ENCODE measurements around the gene PPIP5K2.

The PPIP5K2 gene

DNA sequence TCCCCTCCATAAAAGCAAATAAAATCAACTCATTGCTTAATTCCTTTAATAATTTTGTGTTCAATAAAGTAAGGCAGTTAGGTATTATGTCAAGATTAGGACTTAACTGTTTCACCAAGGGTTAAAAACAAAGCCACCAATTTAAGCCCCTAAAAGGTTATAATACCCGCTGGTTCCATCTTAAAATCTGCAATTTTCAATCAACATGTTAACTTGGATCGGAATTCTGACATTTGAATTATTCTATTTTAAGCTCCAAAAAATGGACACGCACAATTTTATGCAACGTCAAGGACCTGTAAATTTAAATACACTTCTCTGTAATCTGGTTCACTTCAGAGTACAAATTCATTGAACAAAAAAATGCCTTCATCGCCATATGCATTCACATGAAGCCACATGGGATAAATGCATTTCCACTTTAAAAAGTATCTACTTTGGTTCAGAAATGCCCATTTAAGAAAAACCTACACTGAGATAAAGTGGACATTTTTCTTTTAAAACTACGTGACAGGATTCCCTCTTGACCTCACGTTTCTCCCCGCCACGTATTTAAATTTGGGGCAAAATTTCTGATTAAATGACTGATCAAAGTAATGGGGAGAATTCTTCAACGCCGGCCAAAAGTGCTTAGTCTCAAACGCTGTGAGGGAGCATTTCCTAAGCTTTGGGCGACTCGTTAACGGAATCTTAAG is 884 bp upstream of the PPIP5K2 start:
- H3K9me3 ChIP-seq (ENCODE audit: severe bottlenecking): no peaks in the 10 kb centered on the region
- TF ChIP-seq, protein P1, sequence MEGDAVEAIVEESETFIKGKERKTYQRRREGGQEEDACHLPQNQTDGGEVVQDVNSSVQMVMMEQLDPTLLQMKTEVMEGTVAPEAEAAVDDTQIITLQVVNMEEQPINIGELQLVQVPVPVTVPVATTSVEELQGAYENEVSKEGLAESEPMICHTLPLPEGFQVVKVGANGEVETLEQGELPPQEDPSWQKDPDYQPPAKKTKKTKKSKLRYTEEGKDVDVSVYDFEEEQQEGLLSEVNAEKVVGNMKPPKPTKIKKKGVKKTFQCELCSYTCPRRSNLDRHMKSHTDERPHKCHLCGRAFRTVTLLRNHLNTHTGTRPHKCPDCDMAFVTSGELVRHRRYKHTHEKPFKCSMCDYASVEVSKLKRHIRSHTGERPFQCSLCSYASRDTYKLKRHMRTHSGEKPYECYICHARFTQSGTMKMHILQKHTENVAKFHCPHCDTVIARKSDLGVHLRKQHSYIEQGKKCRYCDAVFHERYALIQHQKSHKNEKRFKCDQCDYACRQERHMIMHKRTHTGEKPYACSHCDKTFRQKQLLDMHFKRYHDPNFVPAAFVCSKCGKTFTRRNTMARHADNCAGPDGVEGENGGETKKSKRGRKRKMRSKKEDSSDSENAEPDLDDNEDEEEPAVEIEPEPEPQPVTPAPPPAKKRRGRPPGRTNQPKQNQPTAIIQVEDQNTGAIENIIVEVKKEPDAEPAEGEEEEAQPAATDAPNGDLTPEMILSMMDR (IDR thresholded peaks at IDR 0.05; ENCODE audit: poor library complexity, severe bottlenecking): no peak
- no peaks in the 10 kb centered on the region for H3K36me3 ChIP-seq (ENCODE audit: low read depth)
- peak overlapping the region; percentile 51 for H3K4me3 ChIP-seq (ENCODE audit: severe bottlenecking)
- no peaks in the 10 kb centered on the region for H3K4me1 ChIP-seq (ENCODE audit: insufficient read depth, poor library complexity, severe bottlenecking)
- H3K27ac ChIP-seq (ENCODE audit: poor library complexity, severe bottlenecking): peak overlapping the region; percentile 90
- ATAC-seq (ENCODE audit: low read depth): no peak
- DNase-seq (ENCODE audit: low spot score): no peak
- no peaks in the 10 kb centered on the region for H3K27me3 ChIP-seq (ENCODE audit: insufficient read depth, poor library complexity, severe bottlenecking)

GRCh38 chr5:103120607-103121200 is 603 bp downstream of the PPIP5K2 start:
- DNase-seq (ENCODE audit: low spot score) (no peak), ATAC-seq (ENCODE audit: low read depth) (0 out of 3 replicates have a peak, but pooled peaks have one; percentile 0)
- Histone ChIP-seq H3K36me3 (ENCODE audit: low read depth) (no peaks in the 10 kb centered on the region), H3K4me3 (ENCODE audit: severe bottlenecking) (peak overlapping the region; percentile 51), H3K27me3 (ENCODE audit: insufficient read depth, poor library complexity, severe bottlenecking) (no peaks in the 10 kb centered on the region), H3K9me3 (ENCODE audit: severe bottlenecking) (no peaks in the 10 kb centered on the region), H3K27ac (ENCODE audit: poor library complexity, severe bottlenecking) (peak overlapping the region; percentile 90), H3K4me1 (ENCODE audit: insufficient read depth, poor library complexity, severe bottlenecking) (no peaks in the 10 kb centered on the region)
- TF ChIP-seq, protein P1 (IDR thresholded peaks at IDR 0.05; ENCODE audit: poor library complexity, severe bottlenecking): no peak

- H3K36me3 ChIP-seq (ENCODE audit: low read depth): no peaks in the 10 kb centered on the region
These were observed 2.1 kb downstream of the PPIP5K2 start for GRCh38 chr5:103122242-103122641.

DNA sequence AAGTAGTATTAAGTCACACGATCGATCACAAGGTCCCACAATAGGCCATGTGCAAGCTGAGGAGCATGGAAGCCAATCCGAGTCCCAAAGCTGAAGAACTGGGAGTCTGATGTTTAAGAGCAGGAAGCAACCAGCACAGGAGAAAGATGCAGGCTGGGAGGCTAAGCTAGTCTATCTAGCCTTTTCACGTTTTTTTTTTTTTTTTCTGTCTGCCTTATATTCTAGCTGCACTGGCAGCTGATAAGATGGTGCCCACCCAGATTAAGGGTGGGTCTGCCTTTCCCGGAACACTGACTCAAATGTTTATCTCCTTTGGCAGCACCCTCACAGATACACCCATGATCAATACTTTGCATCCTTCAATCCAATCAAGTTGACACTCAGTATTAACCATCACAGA is 6.5 kb downstream of the PPIP5K2 start:
- TF ChIP-seq, protein P1 (IDR thresholded peaks at IDR 0.05; ENCODE audit: poor library complexity, severe bottlenecking): no peak
- ATAC-seq (ENCODE audit: low read depth) (no peak), DNase-seq (ENCODE audit: low spot score) (no peak)
- H3K4me1 ChIP-seq (ENCODE audit: insufficient read depth, poor library complexity, severe bottlenecking): no peaks in the 10 kb centered on the region
- no peaks in the 10 kb centered on the region for H3K27me3 ChIP-seq (ENCODE audit: insufficient read depth, poor library complexity, severe bottlenecking)
- no peak overlapping the region for H3K27ac ChIP-seq (ENCODE audit: poor library complexity, severe bottlenecking)
- H3K4me3 ChIP-seq (ENCODE audit: severe bottlenecking): no peak overlapping the region
- peaks cover 11% of the 10 kb centered on the region for H3K36me3 ChIP-seq (ENCODE audit: low read depth)
- H3K9me3 ChIP-seq (ENCODE audit: severe bottlenecking): no peaks in the 10 kb centered on the region

More at GRCh38 chr5:103122242-103122641, 2.1 kb downstream of the PPIP5K2 start:
- TF ChIP-seq, protein P1 (IDR thresholded peaks at IDR 0.05; ENCODE audit: poor library complexity, severe bottlenecking): no peak
- no peak for ATAC-seq (ENCODE audit: low read depth)
- DNase-seq (ENCODE audit: low spot score): no peak
- Histone ChIP-seq H3K9me3 (ENCODE audit: severe bottlenecking) (no peaks in the 10 kb centered on the region), H3K27me3 (ENCODE audit: insufficient read depth, poor library complexity, severe bottlenecking) (no peaks in the 10 kb centered on the region), H3K27ac (ENCODE audit: poor library complexity, severe bottlenecking) (no peak overlapping the region), H3K4me3 (ENCODE audit: severe bottlenecking) (no peak overlapping the region), H3K4me1 (ENCODE audit: insufficient read depth, poor library complexity, severe bottlenecking) (no peaks in the 10 kb centered on the region)

All from RWPE2 (cell line).